HEK293T (cell line): ENCODE measurements around the gene KLRG1.

Experiments used
- BHLHE40 ChIP-seq: fragments of 450-650 bp; IDR thresholded peaks from 2 replicates; pipeline ENCODE4 v1.6.1; 2016; ENCODE audit warnings: mild to moderate bottlenecking, moderate library complexity, borderline replicate concordance
- ELF4 ChIP-seq: fragments of 450-650 bp; IDR thresholded peaks from 2 replicates; pipeline ENCODE4 v1.6.1; 2017; ENCODE audit warnings: antibody characterized with exemption
- FOXK2 ChIP-seq: fragments of 450-650 bp; IDR thresholded peaks from 2 replicates; pipeline ENCODE4 v1.6.1; 2016; ENCODE audit warnings: mild to moderate bottlenecking
- SP1 ChIP-seq: fragments of 450-650 bp; IDR thresholded peaks from 2 replicates; pipeline ENCODE4 v1.6.1; 2017
- TARDBP ChIP-seq: fragments of 450-650 bp; IDR thresholded peaks from 2 replicates; pipeline ENCODE4 v1.6.1; 2016
- ZNF384 ChIP-seq: fragments of 450-650 bp; IDR thresholded peaks from 2 replicates; pipeline ENCODE4 v1.6.1; 2016
- TF ChIP-seq, protein P1 (sequence below): fragments of 450-650 bp; IDR thresholded peaks from 2 replicates; pipeline ENCODE4 v1.6.1; 2016

DNA sequence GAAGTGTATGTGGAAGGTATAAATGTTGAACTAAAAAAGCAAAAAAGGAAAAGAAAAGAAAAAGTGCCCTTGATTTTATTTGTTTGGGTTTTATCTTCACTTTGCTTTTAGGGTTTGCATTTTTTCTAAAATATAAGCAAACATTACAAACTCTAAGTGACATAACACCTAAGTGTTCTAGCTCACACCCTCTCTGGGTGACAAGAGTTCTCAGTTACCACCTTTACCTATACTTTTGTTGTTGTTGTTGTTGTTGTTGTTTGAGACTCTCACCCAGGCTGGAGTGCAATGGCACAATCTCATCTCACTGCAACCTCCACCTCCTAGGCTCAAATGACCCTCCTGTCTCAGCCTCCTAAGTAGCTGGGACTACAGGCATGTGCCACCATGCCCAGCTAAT lies 13.0 kb downstream of the KLRG1 start:
- TF ChIP-seq FOXK2 (no peak), SP1 (no peak), TARDBP (no peak), ELF4 (no peak), BHLHE40 (no peak), ZNF384 (no peak)
- TF ChIP-seq, protein P1, sequence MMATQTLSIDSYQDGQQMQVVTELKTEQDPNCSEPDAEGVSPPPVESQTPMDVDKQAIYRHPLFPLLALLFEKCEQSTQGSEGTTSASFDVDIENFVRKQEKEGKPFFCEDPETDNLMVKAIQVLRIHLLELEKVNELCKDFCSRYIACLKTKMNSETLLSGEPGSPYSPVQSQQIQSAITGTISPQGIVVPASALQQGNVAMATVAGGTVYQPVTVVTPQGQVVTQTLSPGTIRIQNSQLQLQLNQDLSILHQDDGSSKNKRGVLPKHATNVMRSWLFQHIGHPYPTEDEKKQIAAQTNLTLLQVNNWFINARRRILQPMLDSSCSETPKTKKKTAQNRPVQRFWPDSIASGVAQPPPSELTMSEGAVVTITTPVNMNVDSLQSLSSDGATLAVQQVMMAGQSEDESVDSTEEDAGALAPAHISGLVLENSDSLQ, result no peak
